ENCODE results near the gene NTNG1.

DNA sequence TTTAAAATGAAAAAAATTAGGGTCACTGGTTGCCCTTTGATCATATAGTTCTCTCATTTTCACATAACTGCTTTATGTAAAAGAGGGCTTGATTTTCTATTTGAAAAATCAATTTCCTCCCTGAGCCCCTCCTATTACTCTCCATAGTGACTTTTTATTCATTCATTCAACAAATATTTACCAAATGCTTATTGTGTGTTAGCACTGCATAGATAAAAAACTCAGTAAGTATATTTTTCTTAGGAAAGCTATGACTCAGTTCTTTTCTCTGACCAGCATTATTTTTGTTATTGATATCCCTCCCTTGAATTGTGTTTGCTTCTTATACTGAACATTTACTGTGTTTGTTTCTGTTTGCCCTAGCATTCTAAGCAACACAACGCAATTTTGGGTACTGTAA lies 59.8 kb downstream of the NTNG1 start:
- TF ChIP-seq POLR2A (IDR thresholded peaks at IDR 0.05; ENCODE audit: low read length) (no peak), GATA1 (IDR thresholded peaks at IDR 0.05; ENCODE audit: low read depth, low read length) (no peak)

Data from erythroblast (primary cell).